Measurements from ENCODE around the gene RETREG2. TPM values are rescaled to one million over a fixed set of nuclear protein-coding genes. Genes with fewer than 3 reads are reported as not detected.

The RETREG2 gene
- 59.5 and 62.0 TPM in 2 replicates for total RNA-seq (2022)
- percentile 70 among the genes with signal in this experiment for Bru-seq, nascent RNA
- BruChase-seq, experiment 1, labeled RNA remaining after a 2-hour chase = percentile 82 among the genes with signal in this experiment
- percentile 90 among the genes with signal in this experiment for BruChase-seq, experiment 2, labeled RNA remaining after a 6-hour chase
- long read RNA-seq, full-length matches to known transcripts = 19 of 290 reads
- long read RNA-seq, partial matches to known transcripts = 7 of 290 reads
- long read RNA-seq, other reads (novel, unspliced or antisense) = 264 of 290 reads

GRCh38 chr2:219177552-219178376 is at the start of gene RETREG2:
Gene RETREG2, plus strand, starts transcription at chr2:219178275. Its CDS starts 78 bp downstream, at chr2:219178353.
- Mint-ChIP-seq H3K4me1 (ENCODE audit: low read depth, unreplicated experiment) (peaks cover 18% of the 10 kb centered on the region), H3K36me3 (ENCODE audit: insufficient read depth, unreplicated experiment) (peaks cover 38% of the 10 kb centered on the region), H3K27ac (ENCODE audit: unreplicated experiment) (peak within 1 kb of the TSS; percentile 89), H3K4me3 (ENCODE audit: unreplicated experiment) (peak within 1 kb of the TSS; percentile 90), H3K9me3 (ENCODE audit: unreplicated experiment) (no peaks in the 10 kb centered on the region), H3K27me3 (ENCODE audit: insufficient read depth, unreplicated experiment) (no peaks in the 10 kb centered on the region)
- intact Hi-C loops (cut with micrococcal nuclease; ENCODE audit: unreplicated experiment) = loop anchor here (1.0 to 5.0 kb wide), 3 partner anchors 29 to 100 kb away; partner anchors contain the start of genes ABCB6, DNAJB2 and ZFAND2B
- Histone ChIP-seq H3K27me3 (replicated peaks; ENCODE audit: control insufficient read depth, insufficient read depth, low read length) (no peaks in the 10 kb centered on the region; the same call in 1 of the 2 replicates), H3K36me3 (ENCODE audit: control insufficient read depth, insufficient read depth, low read length) (peaks cover 15% of the 10 kb centered on the region), H3K4me1 (peaks cover 12% of the 10 kb centered on the region), H3K4me3 (ENCODE audit: low read depth, low read length) (peak within 1 kb of the TSS; percentile 93), H3K9me3 (no peaks in the 10 kb centered on the region)
- POLR2A ChIA-PET = no interaction called here
- TF ChIP-seq CTCF (IDR thresholded peaks at IDR 0.05; ENCODE audit: insufficient read depth in 1 of 2, low read depth in 1 of 2, low read length in 1 of 2, severe bottlenecking in 1 of 2, unreplicated experiment in 1 of 2) = peak; percentile 17 to 38
- DNase-seq = peak; percentile 89 to 90
- BruUV-seq (replicated peaks) = TSS peak; percentile 28
- CTCF ChIA-PET = interaction anchor here (0.9 to 2.0 kb wide), 2 partner anchors 42 to 117 kb away, joined by 3 to 11 read pairs; no protein-coding TSS in a partner anchor

DNA sequence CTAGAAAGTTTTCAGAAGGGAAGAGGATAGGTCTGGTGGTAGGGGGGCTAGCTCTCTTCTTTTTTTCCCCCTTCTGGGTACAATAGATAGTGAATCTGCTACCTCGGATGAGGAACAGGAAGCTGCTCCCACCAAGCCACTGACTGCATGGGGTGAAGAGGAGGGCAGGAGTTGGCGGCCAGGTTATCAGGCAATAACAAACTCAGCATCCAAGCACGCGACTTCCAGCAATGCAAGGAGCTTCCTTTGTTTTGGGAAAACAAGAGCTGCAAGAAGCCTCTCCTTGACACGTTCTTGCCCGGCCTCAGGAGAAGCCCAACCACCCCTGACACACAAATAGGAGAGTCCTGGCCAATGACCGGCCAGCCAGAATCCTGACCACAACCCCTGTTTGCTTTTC is 49.7 kb upstream of the RETREG2 start:
- Mint-ChIP-seq H3K27ac (ENCODE audit: unreplicated experiment) (peak overlapping the region; percentile 40), H3K27me3 (ENCODE audit: insufficient read depth, unreplicated experiment) (no peaks in the 10 kb centered on the region), H3K36me3 (ENCODE audit: insufficient read depth, unreplicated experiment) (peaks cover 6% of the 10 kb centered on the region), H3K4me3 (ENCODE audit: unreplicated experiment) (no peak overlapping the region), H3K4me1 (ENCODE audit: low read depth, unreplicated experiment) (peaks cover 50% of the 10 kb centered on the region), H3K9me3 (ENCODE audit: unreplicated experiment) (no peaks in the 10 kb centered on the region)
- no TSS peak for BruUV-seq (replicated peaks)
- DNase-seq = no peak
- Histone ChIP-seq H3K36me3 (ENCODE audit: control insufficient read depth, insufficient read depth, low read length) (no peaks in the 10 kb centered on the region), H3K4me3 (ENCODE audit: low read depth, low read length) (no peak overlapping the region), H3K4me1 (peaks cover 61% of the 10 kb centered on the region), H3K27me3 (replicated peaks; ENCODE audit: control insufficient read depth, insufficient read depth, low read length) (no peaks in the 10 kb centered on the region), H3K9me3 (no peaks in the 10 kb centered on the region)
- intact Hi-C loops (cut with micrococcal nuclease; ENCODE audit: unreplicated experiment) = no loop called here
- ChIA-PET POLR2A (interaction anchor here (1.6 kb wide), 1 partner anchor 16 kb away, joined by 3 read pairs; no protein-coding TSS in a partner anchor), CTCF (interaction anchor here (0.9 to 2.8 kb wide), 9 partner anchors 13 to 167 kb away, joined by 3 to 18 read pairs (median 3); no protein-coding TSS in a partner anchor)
- no peak for TF ChIP-seq CTCF (IDR thresholded peaks at IDR 0.05; ENCODE audit: insufficient read depth in 1 of 2, low read depth in 1 of 2, low read length in 1 of 2, severe bottlenecking in 1 of 2, unreplicated experiment in 1 of 2)

DNA sequence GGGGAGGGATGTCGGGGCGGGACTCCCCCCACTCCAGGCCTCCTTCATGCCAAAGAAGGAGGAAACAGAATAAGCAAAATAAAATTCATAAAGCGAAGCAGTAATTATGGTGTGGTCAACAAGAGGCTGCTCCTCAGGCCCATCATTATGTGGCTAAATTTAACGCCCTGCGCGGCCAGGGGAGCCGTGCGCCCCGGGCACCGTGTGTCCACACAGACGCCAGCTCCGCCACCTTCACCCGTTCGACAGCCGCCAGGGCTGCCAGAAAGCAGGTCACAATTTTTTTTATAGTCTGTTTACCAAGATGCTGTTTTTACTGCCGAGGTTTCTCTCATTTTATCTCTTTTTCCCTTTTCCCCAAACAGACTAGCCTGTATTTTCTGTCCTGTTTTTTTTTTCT is 48.5 kb upstream of the RETREG2 start:
- intact Hi-C loops (cut with micrococcal nuclease; ENCODE audit: unreplicated experiment) = no loop called here
- Histone ChIP-seq H3K27me3 (replicated peaks; ENCODE audit: control insufficient read depth, insufficient read depth, low read length) (no peaks in the 10 kb centered on the region), H3K4me1 (peaks cover 49% of the 10 kb centered on the region), H3K36me3 (ENCODE audit: control insufficient read depth, insufficient read depth, low read length) (no peaks in the 10 kb centered on the region), H3K9me3 (no peaks in the 10 kb centered on the region), H3K4me3 (ENCODE audit: low read depth, low read length) (no peak overlapping the region)
- ChIA-PET CTCF (interaction anchor here (0.6 to 2.8 kb wide), 3 partner anchors 25 to 129 kb away, joined by 4 to 18 read pairs (median 5); no protein-coding TSS in a partner anchor), POLR2A (no interaction called here)
- no peak overlapping the region for H3K27ac Mint-ChIP-seq (ENCODE audit: unreplicated experiment)
- H3K4me3 Mint-ChIP-seq (ENCODE audit: unreplicated experiment) = no peak overlapping the region
- TF ChIP-seq CTCF (IDR thresholded peaks at IDR 0.05; ENCODE audit: insufficient read depth in 1 of 2, low read depth in 1 of 2, low read length in 1 of 2, severe bottlenecking in 1 of 2, unreplicated experiment in 1 of 2) = no peak
- DNase-seq = no peak
- H3K36me3 Mint-ChIP-seq (ENCODE audit: insufficient read depth, unreplicated experiment) = peaks cover 6% of the 10 kb centered on the region
- no peaks in the 10 kb centered on the region for H3K27me3 Mint-ChIP-seq (ENCODE audit: insufficient read depth, unreplicated experiment)
- BruUV-seq (replicated peaks) = no TSS peak
- peaks cover 48% of the 10 kb centered on the region for H3K4me1 Mint-ChIP-seq (ENCODE audit: low read depth, unreplicated experiment)
- no peaks in the 10 kb centered on the region for H3K9me3 Mint-ChIP-seq (ENCODE audit: unreplicated experiment)
